Activated naive CD4-positive, alpha-beta T cell treated with anti-CD3 and anti-CD28 coated beads, Interleukin-2, amount 50 U/mL, for 72 hours (primary cell): ENCODE data around the gene PCDHA5. TPM values are rescaled to one million over a fixed set of nuclear protein-coding genes. Genes with fewer than 3 reads are reported as not detected.
A peak's percentile ranks its signal among the peaks of the same experiment; 100 is the strongest.
"Not testable (repeated sequence)": the region's sequence is repeated elsewhere in the genome, so short reads cannot be mapped to it uniquely, and the experiment has no call there.

Source experiments
- ATAC-seq, 2 donors: fragments of 150-1000 bp; cut with Tn5 transposase; 2 replicates each; pipeline ENCODE4 v1.10.0; 2021; ENCODE audit warnings: mild to moderate bottlenecking in 2 of 2, moderate library complexity in 2 of 2
- DNase-seq, 2 donors: peaks; one replicate each; pipeline ENCODE4 v3.0.0; 2021 to 2022; ENCODE audit warnings: low spot score in 2 of 2
- H3K27ac Mint-ChIP-seq, 2 donors: one replicate each; pipeline ENCODE4 v1.8.0; 2022; ENCODE audit warnings: mild to moderate bottlenecking in 2 of 2, mixed read lengths in 2 of 2
- H3K36me3 Mint-ChIP-seq, 2 donors: one replicate each; pipeline ENCODE4 v1.8.0; 2022; ENCODE audit warnings: mixed read lengths in 2 of 2
- H3K9me3 Mint-ChIP-seq, 2 donors: one replicate each; pipeline ENCODE4 v1.8.0; 2022; ENCODE audit warnings: mixed read lengths in 2 of 2
- total RNA-seq, 2 donors: library from RNA; stranded (reverse); gene quantifications; one replicate each; pipeline ENCODE4 v1.2.3, GENCODE V29; 2022

PCDHA5 gene
- total RNA-seq, 2 donors from 2014 or later = not detected

GRCh38 chr5:140842798-140843733, 21.7 kb downstream of the PCDHA5 start:
- ATAC-seq (no peak), DNase-seq (no peak)
- Mint-ChIP-seq H3K36me3 (peaks cover 28 to 34% of the 10 kb centered on the region in 2 donors), H3K9me3 (peaks cover 14 to 31% of the 10 kb centered on the region in 2 donors), H3K27ac (no peak overlapping the region)

- ATAC-seq, H3K27ac Mint-ChIP-seq, DNase-seq: not testable (repeated sequence)
- Mint-ChIP-seq H3K9me3 (peaks cover 0 to 14% of the 10 kb centered on the region in 2 donors), H3K36me3 (peaks cover 19 to 20% of the 10 kb centered on the region in 2 donors)
Observed at GRCh38 chr5:140848139-140849102, 27.0 kb downstream of the PCDHA5 start, which contains the start of gene PCDHA9. TSS of gene PCDHA9 (plus strand) at chr5:140848382. CDS start at chr5:140848496, 114 bp downstream.

- not testable (repeated sequence) for H3K27ac Mint-ChIP-seq, ATAC-seq, DNase-seq
- Mint-ChIP-seq H3K36me3 (peaks cover 20 to 21% of the 10 kb centered on the region in 2 donors), H3K9me3 (peaks cover 0 to 14% of the 10 kb centered on the region in 2 donors)
Observed at GRCh38 chr5:140849831-140850634, 28.6 kb downstream of the PCDHA5 start.

- H3K27ac Mint-ChIP-seq = peak within 1 kb of the TSS in 1 of 2 donors; percentile 57
- ATAC-seq (no peak), DNase-seq (no peak)
- peaks cover 19 to 32% of the 10 kb centered on the region in 2 donors for H3K36me3 Mint-ChIP-seq
- peaks cover 11 to 19% of the 10 kb centered on the region in 2 donors for H3K9me3 Mint-ChIP-seq
Observed at GRCh38 chr5:140855772-140856674, 34.6 kb downstream of the PCDHA5 start, which contains the start of gene PCDHA10. TSS of gene PCDHA10 (plus strand) at chr5:140855897. CDS start at chr5:140856049, 152 bp downstream.

- Mint-ChIP-seq H3K27ac (no peak overlapping the region), H3K9me3 (peaks cover 11 to 25% of the 10 kb centered on the region in 2 donors), H3K36me3 (peaks cover 33 to 38% of the 10 kb centered on the region in 2 donors)
- DNase-seq = no peak
- no peak for ATAC-seq
Observed at GRCh38 chr5:140857177-140857986, 36.0 kb downstream of the PCDHA5 start.

GRCh38 chr5:140857987-140858240, 36.5 kb downstream of the PCDHA5 start:
- peaks cover 36 to 43% of the 10 kb centered on the region in 2 donors for H3K36me3 Mint-ChIP-seq
- peaks cover 11 to 30% of the 10 kb centered on the region in 2 donors for H3K9me3 Mint-ChIP-seq
- ATAC-seq = no peak
- DNase-seq = no peak
- no peak overlapping the region for H3K27ac Mint-ChIP-seq

- Mint-ChIP-seq H3K9me3 (peaks cover 3 to 11% of the 10 kb centered on the region in 2 donors), H3K27ac (no peak overlapping the region), H3K36me3 (peaks cover 22 to 24% of the 10 kb centered on the region in 2 donors)
- ATAC-seq (no peak), DNase-seq (no peak)
Observed at GRCh38 chr5:140862441-140863295, 41.3 kb downstream of the PCDHA5 start.

GRCh38 chr5:140868721-140869554, 47.5 kb downstream of the PCDHA5 start, which contains the start of gene PCDHA11:
TSS of gene PCDHA11 (plus strand) at chr5:140868957. CDS start at chr5:140869104, 147 bp downstream.
- peaks cover 10 to 16% of the 10 kb centered on the region in 2 donors for H3K9me3 Mint-ChIP-seq
- ATAC-seq (no peak), DNase-seq (no peak)
- no peak within 1 kb of the TSS for H3K27ac Mint-ChIP-seq
- peaks cover 12 to 28% of the 10 kb centered on the region in 2 donors for H3K36me3 Mint-ChIP-seq

GRCh38 chr5:140869555-140869886, 48.1 kb downstream of the PCDHA5 start:
- Mint-ChIP-seq H3K27ac (no peak overlapping the region), H3K36me3 (peaks cover 16 to 26% of the 10 kb centered on the region in 2 donors), H3K9me3 (peaks cover 12 to 20% of the 10 kb centered on the region in 2 donors)
- no peak for DNase-seq
- ATAC-seq = no peak

- DNase-seq = no peak
- Mint-ChIP-seq H3K27ac (no peak overlapping the region), H3K9me3 (peaks cover 11 to 20% of the 10 kb centered on the region in 2 donors), H3K36me3 (peaks cover 18 to 29% of the 10 kb centered on the region in 2 donors)
- ATAC-seq = no peak
Observed at GRCh38 chr5:140870221-140871201, 49.1 kb downstream of the PCDHA5 start.
